Esophagus squamous epithelium (tissue), 5 donors: ENCODE results near the gene PNMA1. TPM values are rescaled to one million over a fixed set of nuclear protein-coding genes. Genes with fewer than 3 reads are reported as not detected.

ENCODE experiments used
- DNase-seq: peaks from one replicate; lab custom pipeline; 2025; lab: John Stamatoyannopoulos, UW
- H3K27ac ChIP-seq, 4 donors: fragments of 200-600 bp; sonication (generic); one replicate each; pipeline ENCODE4 v1.5.1; 2016 to 2019; ENCODE audit warnings: mild to moderate bottlenecking in 1 of 4
- H3K27me3 ChIP-seq, 4 donors: fragments of 200-600 bp; sonication (generic); 1 replicate in 3 of 4; 2 replicates in 1 of 4; pipeline versions ENCODE4 v1.5.1 to v1.6.0; 2017 to 2021; ENCODE audit warnings: antibody characterized with exemption in 1 of 4
- H3K36me3 ChIP-seq, 3 donors: fragments of 200-600 bp; sonication (generic); one replicate each; pipeline ENCODE4 v1.5.1; 2016 to 2019
- H3K4me1 ChIP-seq, 3 donors: fragments of 200-600 bp; sonication (generic); one replicate each; pipeline ENCODE4 v1.5.1; 2017 to 2019
- H3K4me3 ChIP-seq, 4 donors: fragments of 200-600 bp; sonication (generic); 1 replicate in 3 of 4; 2 replicates in 1 of 4; pipeline ENCODE4 v1.5.1; 2016 to 2019; ENCODE audit warnings: mild to moderate bottlenecking in 2 of 4, moderate library complexity in 1 of 4
- H3K9me3 ChIP-seq, 3 donors: fragments of 200-600 bp; sonication (generic); one replicate each; pipeline ENCODE4 v1.5.1; 2016 to 2019
- POLR2A ChIP-seq, 4 donors: fragments of 450-650 bp; IDR thresholded peaks; one replicate each; pipeline ENCODE4 v1.6.1; 2017; ENCODE audit warnings: antibody characterized with exemption in 4 of 4, mild to moderate bottlenecking in 4 of 4, moderate library complexity in 3 of 4
- WGBS, 2 donors: methylation state at CpG; one replicate each; pipeline ENCODE4 v1.1.5; 2018; 5-methylcytosine and 5-hydroxymethylcytosine counted together
- intact Hi-C: fragments of 100-400 bp; cut with DNase I; formaldehyde crosslinking; loops from one replicate; pipeline ENCODE4 v1.15.0; 2022
- total RNA-seq, 4 donors: library from RNA; depleted of rRNA; stranded (reverse); fragments of >200 nt; gene quantifications; one replicate each; pipeline ENCODE4 v1.1.0, GENCODE V29; 2016
- TF ChIP-seq, protein P1 (sequence below), 6 experiments: fragments of 450-650 bp in 4 of 6; fragments of 200-600 bp in 2 of 6; sonication (generic) in 2 of 6; IDR thresholded peaks; one replicate each; pipeline ENCODE4 v1.5.1; 2016 to 2019; ENCODE audit warnings: antibody characterized with exemption in 6 of 6, mild to moderate bottlenecking in 4 of 6, moderate library complexity in 4 of 6
- donor health status: DM: yes; HTN: yes; CAD: no.

PNMA1 gene
- total RNA-seq, 4 donors from 2014 or later, result 4.2 to 13.9 (median 7.2) TPM

DNA sequence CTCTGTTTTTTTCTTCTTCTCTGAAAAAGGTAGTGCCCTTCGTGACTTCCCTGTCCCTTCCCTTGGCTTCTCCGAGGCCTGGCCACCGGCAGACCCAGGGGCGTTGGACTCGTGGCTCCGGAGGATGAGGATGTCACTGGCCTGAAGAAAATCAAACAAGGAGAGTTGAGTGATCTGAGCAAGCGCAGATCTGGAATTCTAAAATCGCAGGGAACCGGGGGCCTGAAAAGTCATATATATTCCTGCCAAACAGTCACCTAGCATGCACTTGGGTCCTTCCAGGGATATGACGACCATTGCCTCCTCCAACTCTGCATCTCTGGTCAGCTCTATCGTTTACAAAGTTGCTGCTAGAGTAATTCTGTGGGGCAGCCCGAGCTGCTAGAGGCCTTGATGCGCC, 5.2 kb upstream of the PNMA1 start:
- no peak for DNase-seq
- H3K27me3 ChIP-seq, result no peaks in the 10 kb centered on the region
- intact Hi-C loops, result no loop called here
- no peaks in the 10 kb centered on the region for H3K9me3 ChIP-seq
- H3K36me3 ChIP-seq, result peaks cover 39 to 93% (median 49%) of the 10 kb centered on the region in 3 donors
- H3K27ac ChIP-seq, result peak overlapping the region; percentile 41 to 82 (median 77)
- TF ChIP-seq, protein P1, sequence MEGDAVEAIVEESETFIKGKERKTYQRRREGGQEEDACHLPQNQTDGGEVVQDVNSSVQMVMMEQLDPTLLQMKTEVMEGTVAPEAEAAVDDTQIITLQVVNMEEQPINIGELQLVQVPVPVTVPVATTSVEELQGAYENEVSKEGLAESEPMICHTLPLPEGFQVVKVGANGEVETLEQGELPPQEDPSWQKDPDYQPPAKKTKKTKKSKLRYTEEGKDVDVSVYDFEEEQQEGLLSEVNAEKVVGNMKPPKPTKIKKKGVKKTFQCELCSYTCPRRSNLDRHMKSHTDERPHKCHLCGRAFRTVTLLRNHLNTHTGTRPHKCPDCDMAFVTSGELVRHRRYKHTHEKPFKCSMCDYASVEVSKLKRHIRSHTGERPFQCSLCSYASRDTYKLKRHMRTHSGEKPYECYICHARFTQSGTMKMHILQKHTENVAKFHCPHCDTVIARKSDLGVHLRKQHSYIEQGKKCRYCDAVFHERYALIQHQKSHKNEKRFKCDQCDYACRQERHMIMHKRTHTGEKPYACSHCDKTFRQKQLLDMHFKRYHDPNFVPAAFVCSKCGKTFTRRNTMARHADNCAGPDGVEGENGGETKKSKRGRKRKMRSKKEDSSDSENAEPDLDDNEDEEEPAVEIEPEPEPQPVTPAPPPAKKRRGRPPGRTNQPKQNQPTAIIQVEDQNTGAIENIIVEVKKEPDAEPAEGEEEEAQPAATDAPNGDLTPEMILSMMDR (IDR thresholded peaks at IDR 0.05), result no peak
- TF ChIP-seq POLR2A (IDR thresholded peaks at IDR 0.05), result no peak
- peaks cover 7 to 57% (median 19%) of the 10 kb centered on the region in 3 donors for H3K4me1 ChIP-seq
- no peak overlapping the region for H3K4me3 ChIP-seq
- WGBS, 2 donors, result 84 to 86% methylated on average over 8 to 9 of the region's 13 CpGs

DNA sequence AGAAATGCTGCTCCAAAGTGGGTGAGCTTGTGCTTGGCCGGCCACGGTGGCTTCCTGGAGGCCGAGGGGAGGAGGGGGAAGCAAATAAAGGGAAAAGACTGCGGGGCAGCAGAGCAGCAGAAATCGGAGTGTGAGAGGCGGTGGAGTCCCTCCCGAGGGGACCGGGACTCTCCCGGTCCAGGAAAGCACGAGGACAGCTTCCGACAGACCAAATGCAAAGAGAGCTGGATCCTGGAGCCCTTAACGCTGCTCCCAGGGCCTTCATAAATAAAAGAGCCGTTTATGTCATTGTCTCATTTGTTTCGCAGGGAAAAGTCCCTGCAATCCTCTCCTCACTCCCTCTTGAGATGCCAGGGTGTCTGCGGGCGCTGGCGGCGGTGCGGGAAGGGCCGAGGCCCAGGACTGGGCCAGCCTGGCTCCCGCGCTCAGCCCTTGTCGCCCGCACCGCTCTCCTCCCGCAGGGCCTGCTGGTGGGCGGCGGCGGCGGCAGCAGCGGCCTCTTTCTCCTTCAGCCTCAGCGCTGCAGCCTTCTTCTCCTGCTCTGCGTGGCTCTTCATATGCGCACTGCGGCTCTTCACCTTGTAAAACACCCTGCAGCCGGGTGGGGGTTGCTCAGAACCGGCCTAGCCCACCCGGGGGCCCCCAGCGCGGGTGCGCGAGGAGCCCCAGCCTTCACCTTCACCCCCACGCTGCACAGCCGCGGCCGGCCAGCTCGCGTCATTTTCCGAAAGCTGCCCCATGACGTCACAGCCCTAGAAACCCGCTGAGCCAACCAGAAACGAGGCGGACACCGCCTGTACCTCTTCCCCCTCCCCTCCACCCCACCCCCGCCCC, 4.5 kb upstream of the PNMA1 start:
- peak overlapping the region in 1 of 4 donors; percentile 19 for H3K4me3 ChIP-seq
- intact Hi-C loops, result no loop called here
- no peak for DNase-seq
- H3K36me3 ChIP-seq, result peaks cover 39 to 86% (median 49%) of the 10 kb centered on the region in 3 donors
- no peaks in the 10 kb centered on the region for H3K27me3 ChIP-seq
- WGBS, 2 donors, result 60 to 73% methylated on average over 14 to 34 of the region's 55 CpGs
- H3K9me3 ChIP-seq, result no peaks in the 10 kb centered on the region
- peaks cover 7 to 57% (median 13%) of the 10 kb centered on the region in 3 donors for H3K4me1 ChIP-seq
- TF ChIP-seq, protein P1 (IDR thresholded peaks at IDR 0.05), result no peak
- no peak for TF ChIP-seq POLR2A (IDR thresholded peaks at IDR 0.05)
- H3K27ac ChIP-seq, result peak overlapping the region; percentile 41 to 82 (median 77)

DNA sequence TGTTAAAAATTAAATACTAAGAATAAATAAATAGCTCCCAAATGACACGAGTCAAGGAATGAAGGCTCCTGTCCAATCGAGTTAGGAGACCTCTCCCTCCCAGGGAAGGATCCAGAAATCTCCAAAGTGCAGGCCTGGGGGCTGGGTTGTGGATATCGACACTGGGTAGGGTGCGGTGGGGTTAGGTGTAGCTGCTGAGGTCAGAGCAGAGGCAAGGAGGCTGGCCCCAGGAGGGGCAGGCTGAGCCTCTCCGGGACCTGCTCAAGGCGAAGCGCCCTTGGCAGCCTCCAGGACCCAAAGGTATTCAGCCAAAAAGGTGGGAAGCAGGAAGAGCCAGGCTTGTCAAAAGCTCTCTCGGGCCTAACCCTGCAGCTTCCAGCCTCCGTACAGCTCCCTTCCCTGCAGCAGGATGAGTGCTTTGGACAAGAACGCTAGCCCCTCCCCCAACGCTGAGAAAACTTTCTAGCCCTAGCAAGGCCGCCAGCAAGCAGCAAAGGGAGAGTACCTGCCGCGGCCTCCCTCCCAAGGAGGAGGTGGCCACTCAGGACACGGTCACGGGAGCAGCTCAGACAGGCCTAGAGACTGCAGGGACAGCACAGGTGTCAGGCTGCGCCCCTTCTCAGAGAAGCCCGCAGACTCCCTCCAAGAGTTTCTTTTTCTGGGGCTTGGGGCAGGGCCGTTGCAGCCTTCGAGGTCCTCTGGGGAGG, 3.7 kb upstream of the PNMA1 start:
- H3K36me3 ChIP-seq, result peaks cover 39 to 78% (median 49%) of the 10 kb centered on the region in 3 donors
- no peak for TF ChIP-seq POLR2A (IDR thresholded peaks at IDR 0.05)
- TF ChIP-seq, protein P1 (IDR thresholded peaks at IDR 0.05), result no peak
- H3K27ac ChIP-seq, result peak overlapping the region; percentile 41 to 82 (median 77)
- peaks cover 5 to 57% (median 7%) of the 10 kb centered on the region in 3 donors for H3K4me1 ChIP-seq
- 61 to 72% methylated on average over 3 to 9 of the region's 20 CpGs for whole genome bisulfite sequencing, 2 donors
- no peaks in the 10 kb centered on the region for H3K27me3 ChIP-seq
- H3K4me3 ChIP-seq, result peak overlapping the region in 1 of 4 donors; percentile 19
- intact Hi-C loops, result no loop called here
- H3K9me3 ChIP-seq, result no peaks in the 10 kb centered on the region
- DNase-seq, result no peak

DNA sequence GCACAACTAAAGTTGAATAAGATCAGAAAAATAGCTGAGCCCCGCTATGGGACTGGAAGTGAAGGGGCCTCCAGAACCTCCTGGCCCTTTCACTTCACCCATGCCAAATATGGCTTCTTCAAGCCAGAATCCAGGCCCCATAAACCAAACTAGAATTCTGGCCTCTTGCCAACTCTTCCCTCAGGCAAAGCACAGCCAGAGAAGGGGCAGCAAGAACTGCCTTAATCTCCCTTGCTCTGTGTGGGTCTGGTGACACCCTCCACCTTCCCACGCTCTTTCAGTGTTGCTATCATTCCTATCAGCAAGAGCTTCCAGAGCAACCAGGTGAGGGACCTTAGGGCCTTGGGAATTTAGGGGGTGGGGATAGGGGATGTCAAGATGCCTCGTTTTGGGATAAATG, 3.1 kb upstream of the PNMA1 start:
- TF ChIP-seq, protein P1 (IDR thresholded peaks at IDR 0.05), result no peak
- TF ChIP-seq POLR2A (IDR thresholded peaks at IDR 0.05), result no peak
- Histone ChIP-seq H3K4me3 (no peak overlapping the region), H3K4me1 (peaks cover 4 to 57% (median 7%) of the 10 kb centered on the region in 3 donors), H3K27me3 (no peaks in the 10 kb centered on the region), H3K36me3 (peaks cover 39 to 72% (median 43%) of the 10 kb centered on the region in 3 donors), H3K9me3 (no peaks in the 10 kb centered on the region), H3K27ac (peak overlapping the region; percentile 37 to 82 (median 77))
- DNase-seq, result no peak
- intact Hi-C loops, result no loop called here
- WGBS, 2 donors, result 68 to 76% methylated on average over 3 of the region's 3 CpGs
